Esophagus mucosa (tissue), 1 donor: ENCODE measurements around the gene SPDYE1. TPM values are rescaled to one million over a fixed set of nuclear protein-coding genes. Genes with fewer than 3 reads are reported as not detected.
"Not testable (repeated sequence)": the region's sequence is repeated elsewhere in the genome, so short reads cannot be mapped to it uniquely, and the experiment has no call there.

Source experiments
- ATAC-seq: fragments of 200-7000 bp; cut with Tn5 transposase; one replicate; pipeline ENCODE4 v1.9.1; 2020
- total RNA-seq: library from RNA; stranded (reverse); gene quantifications from one replicate; pipeline ENCODE4 v1.2.4, GENCODE V29; 2023
- donor health status: DM: yes; HTN: yes; CAD: no.

The SPDYE1 gene
- total RNA-seq, 1 donor from 2014 or later: not detected

DNA sequence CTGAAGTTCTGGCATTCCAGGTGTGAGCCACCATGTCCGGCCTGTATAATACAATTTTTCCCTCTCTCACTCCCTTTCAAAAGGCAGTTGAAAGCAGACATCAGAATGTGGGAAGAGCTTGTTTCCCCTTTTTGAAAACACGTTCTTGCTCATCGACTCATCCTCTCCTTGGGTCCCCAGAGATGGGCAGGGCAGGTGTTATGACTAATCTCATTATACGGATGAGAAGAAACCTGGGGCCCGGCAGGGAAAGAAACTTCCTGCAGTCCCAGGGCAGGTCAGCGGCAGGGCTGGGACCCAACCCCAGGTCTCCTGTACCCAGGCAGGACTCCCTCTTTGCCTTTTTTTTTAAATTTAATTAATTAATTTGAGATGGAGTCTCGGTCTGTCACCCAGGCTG lies 4.8 kb upstream of the SPDYE1 start:
- peak; percentile 67 for ATAC-seq

DNA sequence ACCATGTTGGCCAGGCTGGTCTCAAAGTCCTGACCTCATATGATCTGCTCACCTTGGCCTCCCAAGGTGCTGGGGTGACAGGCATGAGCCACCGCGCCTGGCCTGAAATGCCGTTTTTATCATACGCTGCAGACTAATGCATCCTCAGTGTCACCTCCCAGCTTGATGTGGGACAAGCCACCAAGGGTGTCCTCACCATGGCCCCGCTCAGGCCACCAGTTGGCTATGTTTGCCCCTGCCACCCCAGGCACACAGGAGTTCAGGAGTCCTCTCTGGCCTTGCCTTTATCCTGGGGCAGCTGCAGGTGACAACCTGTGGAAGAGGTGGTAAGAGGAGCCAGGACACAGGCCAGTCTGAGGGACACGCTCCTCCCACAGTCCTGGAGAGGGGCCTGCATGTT lies 3.0 kb upstream of the SPDYE1 start:
- not testable (repeated sequence) for ATAC-seq

DNA sequence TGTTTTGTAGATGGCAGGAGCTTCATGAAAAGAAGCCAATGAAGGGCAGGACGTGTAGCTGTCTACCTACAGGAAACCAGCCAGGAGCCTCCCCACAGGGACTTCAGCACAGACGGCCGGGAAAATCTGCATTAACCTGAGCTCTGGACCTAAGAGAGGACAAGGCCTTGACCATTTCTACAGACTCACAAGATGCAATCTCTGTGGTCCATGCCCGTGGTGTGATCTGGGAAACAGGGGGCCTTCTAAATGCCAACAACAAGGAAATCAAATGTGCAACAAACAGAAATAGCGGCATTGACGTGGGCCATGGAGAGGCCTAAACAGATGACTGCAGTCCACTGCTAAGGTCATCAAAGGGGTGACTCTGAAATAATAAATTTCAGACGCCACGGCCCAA lies 14.4 kb downstream of the SPDYE1 start:
- not testable (repeated sequence) for ATAC-seq

DNA sequence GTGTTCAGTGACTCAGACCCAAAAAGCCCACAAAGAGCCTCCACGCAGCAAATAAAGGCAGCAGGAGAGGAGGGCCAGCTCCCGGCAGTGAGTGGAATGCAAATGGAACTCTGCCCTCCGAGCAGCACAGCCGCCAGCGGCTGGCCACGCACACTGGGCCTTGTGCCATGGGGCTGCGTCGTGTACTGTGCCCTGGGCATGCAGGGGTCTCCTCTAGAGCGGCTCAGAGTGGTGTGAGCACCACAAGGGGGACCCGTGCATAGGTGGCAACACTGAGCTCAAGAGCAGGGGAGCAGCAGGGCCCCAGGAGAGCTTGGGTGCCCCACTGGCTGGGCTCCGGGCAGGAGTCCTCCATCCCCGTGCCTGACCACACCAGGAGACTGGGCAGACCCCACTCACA lies 17.4 kb downstream of the SPDYE1 start:
- ATAC-seq: not testable (repeated sequence)

DNA sequence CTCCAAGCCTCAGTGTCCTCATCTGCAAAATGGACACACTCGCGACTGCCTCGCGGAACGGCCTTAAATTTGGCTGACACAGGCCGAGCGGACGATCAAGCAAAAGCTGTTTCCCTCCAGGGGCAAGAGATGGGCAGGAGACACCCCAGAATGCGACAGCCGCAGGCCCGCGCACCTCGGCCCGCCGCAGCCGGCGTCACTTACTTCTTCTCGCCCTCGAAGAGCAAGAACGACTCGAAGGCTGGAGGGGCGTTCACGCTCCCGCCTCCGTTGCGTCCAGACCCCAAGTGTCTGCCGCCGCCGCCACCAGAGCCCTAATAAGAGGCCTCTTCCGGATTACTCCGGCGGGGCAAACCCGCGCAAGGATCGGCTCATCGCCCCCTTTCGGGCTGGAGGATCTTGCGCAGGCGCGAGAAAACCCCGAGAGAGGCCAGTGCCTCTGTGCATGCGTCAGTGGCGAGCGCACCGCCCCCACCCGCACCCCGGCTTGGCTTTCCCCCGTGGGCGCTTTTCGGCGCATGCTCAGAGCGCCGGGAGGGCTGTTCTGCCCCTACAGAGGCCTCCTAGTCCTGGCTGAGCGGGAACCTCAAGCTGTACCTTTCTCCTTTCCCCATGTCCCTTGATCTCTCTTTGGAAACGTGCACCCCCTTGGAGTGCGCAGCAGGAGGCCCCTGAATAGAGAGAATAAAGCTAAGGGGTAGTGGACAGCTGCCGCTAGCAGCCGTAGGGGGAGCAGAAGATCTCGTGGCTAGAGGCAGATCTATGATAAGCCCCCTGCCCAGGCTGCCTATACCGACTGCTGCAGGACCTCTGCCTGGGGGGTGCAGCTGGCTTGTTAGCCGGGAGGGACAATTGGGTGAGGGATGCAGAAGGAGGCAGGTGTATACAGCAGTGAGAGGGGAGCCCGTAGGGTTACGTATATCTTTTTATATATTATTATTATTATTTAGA lies 21.4 kb downstream of the SPDYE1 start:
- peak; percentile 96 for ATAC-seq

DNA sequence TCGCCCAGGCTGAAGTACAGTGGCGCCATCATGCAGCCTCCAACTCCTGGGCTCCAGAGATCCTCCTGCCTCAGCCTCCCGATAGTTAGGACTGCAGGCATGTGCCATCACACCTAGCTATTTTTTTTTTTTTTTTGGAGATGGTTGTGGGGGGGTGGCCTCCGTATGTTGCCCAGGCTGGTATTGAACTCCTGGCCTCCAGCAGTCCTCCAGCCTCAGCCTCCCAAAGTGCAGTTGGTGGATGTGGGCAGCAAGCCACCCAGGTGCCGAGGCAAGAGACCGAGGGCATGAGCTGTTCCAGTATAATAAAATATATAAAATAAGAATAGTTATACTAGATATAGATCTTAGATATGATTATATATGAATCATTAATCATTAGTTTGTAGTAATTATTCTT lies 22.1 kb downstream of the SPDYE1 start:
- ATAC-seq: not testable (repeated sequence)

DNA sequence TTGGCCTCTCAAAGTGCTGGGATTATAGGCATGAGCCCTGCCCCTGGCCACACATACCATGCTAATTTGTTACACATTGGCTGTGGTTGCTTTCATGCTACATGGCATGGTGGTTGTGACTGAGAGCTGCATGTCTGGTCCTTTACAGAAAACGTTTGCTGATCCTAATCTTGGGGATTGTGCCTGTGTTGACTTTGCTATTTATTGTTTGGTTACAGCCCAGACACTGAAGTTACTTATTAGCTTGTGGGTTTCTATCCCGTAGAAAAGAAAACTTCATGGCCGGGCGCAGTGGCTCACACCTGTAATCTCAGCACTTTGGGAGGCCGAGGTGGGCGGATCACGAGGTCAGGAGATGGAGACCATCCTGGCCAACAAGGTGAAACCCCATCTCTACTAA lies 24.4 kb downstream of the SPDYE1 start:
- ATAC-seq: not testable (repeated sequence)

DNA sequence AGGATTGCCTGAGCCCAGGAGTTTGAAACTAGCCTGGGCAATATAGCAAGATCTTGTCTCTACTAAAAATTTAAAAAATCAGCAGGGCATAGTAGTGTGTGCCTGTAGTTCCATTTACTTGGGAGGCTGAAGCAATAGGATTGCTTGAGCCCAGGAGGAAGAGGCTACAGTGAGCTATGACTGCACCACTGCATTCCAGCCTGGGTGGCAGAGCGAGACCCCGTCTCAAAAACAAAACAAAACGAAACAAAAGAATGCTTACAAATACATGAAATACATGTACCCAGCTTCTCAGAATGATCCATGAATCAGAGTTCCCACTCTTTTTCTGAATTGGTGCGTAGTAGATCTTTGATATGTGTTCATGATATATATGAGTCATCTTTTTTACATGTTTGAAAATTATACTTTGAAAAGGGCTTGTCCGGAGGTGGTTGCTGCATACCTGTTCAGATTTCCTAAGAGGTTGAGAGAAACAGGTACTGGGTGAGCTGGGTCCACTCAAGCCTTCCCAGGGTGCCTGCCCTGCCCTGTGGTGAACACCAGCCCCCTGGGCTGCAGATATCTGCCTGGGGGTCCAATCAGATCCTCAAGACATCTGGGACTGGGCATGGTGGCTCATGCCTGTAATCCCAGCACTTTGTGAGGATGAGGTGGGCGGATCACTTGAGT lies 25.2 kb downstream of the SPDYE1 start:
- peak; percentile 39 for ATAC-seq

DNA sequence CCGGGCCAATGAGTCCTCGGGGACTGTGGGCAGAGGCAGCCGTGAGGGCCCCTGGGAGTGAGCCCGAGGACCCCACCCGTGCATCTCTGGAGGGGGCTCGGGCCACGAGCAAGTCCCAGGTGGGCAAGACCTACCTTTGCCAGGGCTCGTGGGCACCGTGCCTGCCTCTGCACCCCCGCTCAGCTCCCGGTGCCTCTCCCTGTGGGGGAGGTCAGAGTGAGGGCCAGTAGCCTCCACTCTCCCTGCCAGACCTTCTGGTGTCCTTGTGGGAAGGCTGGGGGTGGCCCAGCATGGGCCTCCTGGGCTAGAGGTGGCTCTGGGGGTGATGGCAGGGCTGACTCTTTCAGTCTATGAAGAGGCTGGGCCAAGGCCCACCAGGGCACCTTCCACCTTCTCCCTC lies 31.7 kb downstream of the SPDYE1 start:
- peak; percentile 5 for ATAC-seq

DNA sequence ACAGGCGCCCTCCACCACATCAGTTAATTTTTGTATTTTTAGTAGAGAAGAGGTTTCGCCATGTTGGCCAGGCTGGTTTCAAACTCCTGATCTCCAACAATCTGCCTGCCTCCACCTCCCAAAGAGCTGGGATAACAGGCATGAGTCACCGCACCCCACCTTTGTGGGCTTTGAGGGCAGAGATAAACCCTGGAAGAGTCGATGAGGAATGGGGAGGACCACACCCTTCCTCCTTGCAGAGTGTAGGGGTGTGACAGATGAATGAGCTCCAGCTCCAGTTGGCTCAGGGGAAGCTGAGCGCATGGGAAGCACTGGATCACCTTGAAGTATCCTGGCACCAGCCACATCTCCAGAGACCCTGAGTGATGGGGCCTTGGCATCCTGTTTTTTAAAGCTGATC lies 32.3 kb downstream of the SPDYE1 start:
- peak; percentile 81 for ATAC-seq

DNA sequence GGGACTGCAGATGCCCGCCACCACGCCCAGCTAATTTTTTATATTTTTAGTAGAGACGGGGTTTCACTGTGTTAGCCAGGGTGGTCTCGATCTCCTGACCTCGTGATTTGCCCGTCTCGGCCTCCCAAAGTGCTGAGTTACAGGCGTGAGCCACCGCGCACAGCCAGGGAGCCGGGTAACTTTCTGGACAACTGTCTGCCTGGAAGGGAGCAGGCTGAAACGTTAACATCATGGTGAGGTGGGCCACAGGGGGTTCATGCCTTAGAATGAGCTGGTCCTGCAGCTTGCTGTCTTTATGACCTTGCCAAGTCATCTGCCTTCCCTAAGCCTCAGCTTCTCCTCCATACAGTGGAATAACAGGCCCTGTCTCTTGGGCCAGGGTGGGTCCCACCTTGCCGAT lies 33.6 kb downstream of the SPDYE1 start:
- not testable (repeated sequence) for ATAC-seq

DNA sequence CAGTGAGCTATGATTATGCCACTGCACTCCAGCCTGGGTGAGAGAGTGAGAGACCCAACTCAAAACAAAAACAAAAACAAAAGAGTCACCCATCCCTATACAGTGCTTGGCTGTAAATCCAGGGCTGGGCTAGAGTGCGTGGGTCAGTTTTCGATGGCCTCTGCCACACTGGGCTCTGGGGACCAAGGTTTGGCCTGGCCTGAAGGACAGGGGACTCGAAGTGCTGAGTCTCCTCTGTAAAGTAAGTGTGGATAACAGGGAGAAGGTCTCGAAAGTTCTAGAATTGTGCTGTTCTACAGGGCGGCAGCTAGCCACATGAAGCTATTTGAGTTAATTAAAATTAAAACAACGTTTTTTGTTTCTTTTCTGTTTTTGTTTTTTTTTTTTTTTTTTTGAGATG lies 34.3 kb downstream of the SPDYE1 start:
- ATAC-seq: not testable (repeated sequence)

DNA sequence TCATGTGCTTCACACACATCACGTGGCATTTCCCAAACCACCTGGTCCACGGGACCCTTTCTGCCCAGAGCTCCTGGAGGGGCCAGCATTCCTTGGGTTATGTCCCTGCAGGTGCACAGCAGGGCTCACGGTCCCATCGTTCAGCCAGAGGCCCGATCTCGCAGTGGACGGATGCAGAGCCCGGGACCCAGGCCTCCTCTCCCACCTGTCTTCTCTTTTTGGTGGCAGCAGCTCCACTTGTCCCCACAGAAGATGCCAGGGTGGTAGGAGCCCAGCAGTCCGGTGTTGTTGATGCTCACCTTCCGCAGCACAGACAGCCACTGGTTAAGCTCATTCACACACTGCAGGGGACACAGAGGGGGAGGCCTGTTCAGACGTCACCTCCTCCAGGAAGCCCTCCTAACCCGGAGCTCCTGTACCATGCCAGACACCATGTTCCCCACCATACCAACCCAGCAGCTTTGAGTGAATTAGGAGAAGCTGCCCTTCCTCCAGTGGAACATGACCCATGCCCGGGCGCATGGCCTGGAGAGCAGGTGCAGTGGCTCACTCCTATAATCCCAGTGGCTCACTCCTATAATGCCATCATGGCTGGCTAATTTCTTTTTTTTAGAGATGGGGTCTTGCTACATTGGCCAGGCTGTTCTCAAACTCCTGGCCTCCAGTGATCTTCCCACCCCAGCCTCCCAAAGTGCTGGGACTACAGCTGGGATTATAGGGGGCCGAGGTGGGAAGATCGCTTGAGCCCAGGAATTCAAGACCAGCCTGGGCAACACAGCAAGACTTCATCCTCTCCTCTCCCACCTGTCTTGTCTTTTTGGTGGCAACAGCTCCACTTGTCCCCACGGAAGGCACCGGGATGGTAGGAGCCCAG lies 36.5 kb downstream of the SPDYE1 start:
- ATAC-seq: not testable (repeated sequence)

DNA sequence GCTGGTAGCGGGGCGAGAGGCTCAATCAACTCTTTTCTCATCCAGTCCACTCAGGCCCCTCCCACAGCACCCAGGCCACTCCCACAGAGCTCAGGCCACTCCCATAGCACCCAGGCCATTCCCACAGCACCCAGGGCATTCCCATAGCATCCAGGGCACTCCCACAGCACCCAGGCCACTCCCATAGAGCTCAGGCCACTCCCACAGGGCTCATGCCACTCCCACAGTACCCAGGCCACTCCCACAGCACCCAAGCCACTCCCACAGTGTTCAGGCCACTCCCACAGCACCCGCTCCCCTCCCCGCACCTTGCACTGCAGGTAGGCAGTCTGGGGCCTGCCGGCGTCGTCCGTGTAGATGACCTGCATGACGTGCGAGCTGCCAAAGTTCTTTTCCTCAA lies 38.7 kb downstream of the SPDYE1 start:
- ATAC-seq: peak; percentile 53

DNA sequence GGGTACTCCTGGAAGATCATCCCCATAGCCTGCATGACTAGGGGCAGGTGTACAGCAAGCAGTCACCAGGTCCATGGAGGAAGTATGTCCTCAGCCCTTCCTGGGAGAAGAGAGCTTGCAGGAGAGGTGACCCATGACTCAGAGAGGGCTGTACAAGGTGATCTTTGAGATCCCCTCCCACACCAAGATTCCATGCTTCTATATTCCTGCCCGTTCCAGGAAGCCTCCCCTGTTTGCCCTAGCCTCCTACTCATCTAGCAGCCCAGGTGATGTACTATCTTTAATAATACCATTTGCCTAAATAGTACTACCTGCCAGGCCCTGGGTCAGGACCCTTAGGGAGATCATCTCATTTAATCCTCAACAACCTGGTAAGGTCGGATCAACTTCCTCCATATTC lies 40.3 kb downstream of the SPDYE1 start:
- not testable (repeated sequence) for ATAC-seq

DNA sequence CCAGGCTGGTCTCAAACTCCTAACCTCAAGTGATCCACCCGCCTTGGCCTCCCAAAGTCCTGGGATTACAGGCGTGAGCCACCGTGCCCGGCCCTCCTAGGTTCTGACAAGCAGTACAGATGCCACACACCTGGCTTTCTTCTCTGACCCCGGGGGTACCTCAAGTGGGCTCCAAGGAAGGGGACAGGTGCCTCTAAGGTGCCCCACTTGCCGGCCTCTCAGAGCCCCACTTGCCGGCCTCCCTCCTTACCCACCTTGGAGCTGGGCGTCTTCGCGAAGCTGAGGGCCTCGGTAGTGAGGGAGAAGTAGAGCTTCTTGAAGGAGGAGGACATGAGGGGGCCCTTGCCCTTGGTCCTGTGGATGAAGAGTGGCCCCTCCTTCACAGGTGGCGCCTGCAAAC lies 40.9 kb downstream of the SPDYE1 start:
- not testable (repeated sequence) for ATAC-seq

DNA sequence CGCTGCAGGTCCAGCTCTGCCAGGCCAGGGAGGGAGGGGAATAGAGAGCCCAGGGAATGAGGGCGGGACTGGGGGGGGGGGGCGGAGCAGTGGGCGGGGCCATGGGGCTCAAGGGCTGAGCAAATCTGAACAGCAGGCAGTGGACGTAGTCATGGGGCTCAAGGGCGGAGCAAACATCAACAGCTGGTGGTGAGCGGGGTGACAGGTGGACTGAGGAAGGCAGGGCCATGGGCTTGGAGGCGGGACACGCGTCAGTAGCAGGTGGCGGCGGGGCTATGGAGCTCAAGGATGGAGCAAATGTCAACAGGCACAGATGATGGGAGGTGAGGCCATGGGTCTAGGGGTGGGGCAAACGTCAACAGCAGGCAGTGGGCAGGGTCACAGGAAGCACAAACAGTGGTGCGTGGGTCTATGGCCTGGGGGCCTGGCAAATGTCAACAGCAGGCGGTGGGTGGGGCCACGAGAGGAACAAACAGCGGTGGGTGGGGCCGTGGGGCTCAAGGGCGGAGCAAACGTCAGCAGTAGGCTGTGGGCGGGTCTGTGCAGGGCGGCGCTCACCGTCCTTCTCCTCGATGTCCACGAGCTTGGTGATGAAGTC lies 41.4 kb downstream of the SPDYE1 start:
- peak; percentile 87 for ATAC-seq

DNA sequence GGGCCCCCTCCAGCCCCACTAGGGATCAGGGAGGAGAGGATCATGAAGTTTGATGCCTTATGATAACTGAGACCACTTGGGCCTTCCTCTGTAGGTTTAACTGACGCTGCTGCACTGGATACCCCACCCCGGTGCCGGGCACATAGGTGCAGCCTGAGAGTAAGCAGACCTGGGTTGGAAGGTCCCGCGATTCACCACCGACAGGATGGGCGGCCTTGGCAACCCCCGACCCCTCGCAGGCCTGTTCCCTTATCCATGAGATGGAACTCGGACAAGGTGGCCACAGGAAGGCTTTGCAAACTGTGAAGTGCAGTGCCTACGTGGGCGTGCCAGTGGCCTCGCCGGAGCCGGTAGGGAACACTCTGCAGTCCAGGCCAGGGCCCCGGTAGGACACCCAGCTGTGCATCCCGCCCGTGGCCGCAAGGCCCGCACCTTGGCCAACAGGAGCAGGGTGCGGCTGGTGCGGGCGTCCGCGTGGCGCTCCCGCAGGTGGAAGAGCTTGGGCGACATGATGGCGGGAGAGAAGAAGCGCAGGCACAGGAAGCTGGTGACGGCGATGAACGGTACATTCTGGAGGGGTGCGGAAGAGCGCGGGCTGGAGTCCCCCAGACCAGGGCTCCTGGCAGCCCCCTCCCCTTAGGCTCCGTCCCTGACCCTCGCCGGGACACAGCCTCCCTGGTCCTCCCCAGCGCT lies 42.2 kb downstream of the SPDYE1 start:
- not testable (repeated sequence) for ATAC-seq

DNA sequence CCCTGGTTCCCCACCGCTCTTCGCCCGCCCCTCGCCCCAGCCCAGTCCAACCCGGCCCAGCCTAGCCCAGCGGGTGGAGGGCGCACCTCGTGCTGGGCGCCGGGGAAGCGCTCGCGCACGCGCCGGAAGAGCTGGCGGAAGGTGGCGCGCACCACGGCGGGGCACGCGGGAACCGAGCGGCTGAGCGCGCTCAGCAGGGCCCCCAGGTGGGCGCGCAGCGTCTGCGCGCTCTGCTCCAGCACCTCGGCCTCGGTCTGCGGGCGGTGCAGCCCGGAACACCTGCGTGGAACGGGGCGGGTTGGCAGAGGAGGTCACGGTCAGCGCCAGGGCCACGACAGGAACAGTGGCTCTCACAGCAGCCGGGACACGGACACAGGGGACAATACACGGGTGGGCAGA lies 42.8 kb downstream of the SPDYE1 start:
- ATAC-seq: peak; percentile 42

DNA sequence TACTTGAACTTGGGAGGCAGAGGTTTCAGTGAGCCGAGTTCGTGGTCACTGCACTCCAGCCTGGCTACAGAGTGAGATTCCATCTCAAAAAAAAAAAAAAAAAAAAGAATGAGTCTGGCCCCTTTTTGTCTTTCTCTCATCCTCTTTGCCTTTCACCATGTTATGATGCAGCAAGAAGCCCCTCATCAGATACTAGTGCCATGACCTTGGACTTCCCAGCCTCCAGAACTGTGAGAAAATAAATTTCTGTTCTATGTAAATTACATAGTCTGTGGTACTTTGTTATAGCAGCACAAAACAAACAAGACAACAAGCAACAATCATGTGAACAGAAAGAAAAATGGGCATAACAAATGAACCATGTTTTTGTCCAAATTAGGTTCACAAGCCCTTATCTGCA lies 44.5 kb downstream of the SPDYE1 start:
- no peak for ATAC-seq

DNA sequence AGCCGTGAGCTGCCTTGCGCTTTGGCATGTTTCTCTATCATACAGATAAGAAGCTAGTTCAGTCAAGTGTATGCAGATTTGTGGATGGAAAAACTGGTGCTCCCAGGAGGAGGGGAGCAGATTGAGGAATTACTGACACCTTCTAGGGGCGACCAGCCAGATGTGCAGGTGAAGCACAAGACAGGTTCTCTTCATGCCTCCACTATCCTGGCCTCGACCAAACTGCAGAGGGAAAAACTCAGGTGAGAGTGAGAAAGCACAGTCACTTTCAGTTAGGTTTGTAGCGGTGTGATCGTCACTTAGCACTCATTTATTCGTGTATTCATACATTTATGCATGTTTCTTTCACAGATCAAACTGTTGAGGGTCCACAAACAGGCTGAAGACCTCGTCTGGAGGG lies 46.2 kb downstream of the SPDYE1 start:
- no peak for ATAC-seq
